ENCODE measurements around the gene DCDC2C.

The DCDC2C gene

DNA sequence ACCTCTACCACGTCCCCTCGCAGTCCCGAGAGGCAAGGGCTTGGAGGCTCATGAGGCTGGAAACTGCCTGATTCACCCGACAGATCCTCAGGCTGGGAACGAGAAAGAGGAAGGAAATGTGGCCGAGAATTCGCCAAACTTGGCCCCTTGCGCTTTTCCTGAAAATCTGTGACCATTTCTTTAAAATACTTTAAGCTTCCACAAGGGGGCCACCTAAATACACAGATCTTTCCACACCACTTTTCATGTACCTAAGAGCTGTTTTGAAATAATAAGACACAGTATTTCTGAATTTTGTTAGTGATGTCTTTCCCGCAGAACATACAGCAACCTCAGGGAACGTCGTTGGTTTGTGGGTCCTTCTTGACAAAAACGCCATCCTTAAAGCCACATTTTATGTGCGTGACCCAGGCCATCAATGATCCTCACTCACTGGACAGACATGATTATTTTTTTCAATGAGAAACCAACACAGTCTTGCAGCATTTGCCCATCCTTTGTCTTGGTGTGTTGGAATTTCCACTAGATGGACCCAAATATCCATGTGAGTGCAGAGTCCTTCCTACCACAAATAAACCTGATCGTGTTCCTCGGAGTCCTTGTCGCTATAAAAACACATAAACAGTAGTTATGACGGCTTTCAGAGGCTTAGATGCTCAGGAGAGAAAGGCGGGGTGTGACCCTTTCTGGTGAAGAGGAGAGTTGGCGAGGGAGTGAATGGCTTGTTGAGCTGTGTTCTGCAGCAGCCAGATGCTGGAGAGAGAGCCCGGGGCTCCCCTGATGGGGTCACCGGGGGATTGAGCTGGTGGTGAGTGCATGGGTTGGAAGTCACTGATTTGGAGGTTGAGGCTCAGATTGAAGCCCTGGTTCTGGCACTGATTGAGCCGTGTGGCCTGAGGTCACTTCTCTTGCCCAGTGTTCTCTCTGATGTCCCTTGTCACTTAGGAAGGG lies 25.0 kb downstream of the DCDC2C start:
- TF ChIP-seq, protein P1, sequence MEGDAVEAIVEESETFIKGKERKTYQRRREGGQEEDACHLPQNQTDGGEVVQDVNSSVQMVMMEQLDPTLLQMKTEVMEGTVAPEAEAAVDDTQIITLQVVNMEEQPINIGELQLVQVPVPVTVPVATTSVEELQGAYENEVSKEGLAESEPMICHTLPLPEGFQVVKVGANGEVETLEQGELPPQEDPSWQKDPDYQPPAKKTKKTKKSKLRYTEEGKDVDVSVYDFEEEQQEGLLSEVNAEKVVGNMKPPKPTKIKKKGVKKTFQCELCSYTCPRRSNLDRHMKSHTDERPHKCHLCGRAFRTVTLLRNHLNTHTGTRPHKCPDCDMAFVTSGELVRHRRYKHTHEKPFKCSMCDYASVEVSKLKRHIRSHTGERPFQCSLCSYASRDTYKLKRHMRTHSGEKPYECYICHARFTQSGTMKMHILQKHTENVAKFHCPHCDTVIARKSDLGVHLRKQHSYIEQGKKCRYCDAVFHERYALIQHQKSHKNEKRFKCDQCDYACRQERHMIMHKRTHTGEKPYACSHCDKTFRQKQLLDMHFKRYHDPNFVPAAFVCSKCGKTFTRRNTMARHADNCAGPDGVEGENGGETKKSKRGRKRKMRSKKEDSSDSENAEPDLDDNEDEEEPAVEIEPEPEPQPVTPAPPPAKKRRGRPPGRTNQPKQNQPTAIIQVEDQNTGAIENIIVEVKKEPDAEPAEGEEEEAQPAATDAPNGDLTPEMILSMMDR (IDR thresholded peaks at IDR 0.05; ENCODE audit: extremely low read depth, missing control alignments): peak; percentile 37
- peak; percentile 53 for DNase-seq (ENCODE audit: low spot score)

DNA sequence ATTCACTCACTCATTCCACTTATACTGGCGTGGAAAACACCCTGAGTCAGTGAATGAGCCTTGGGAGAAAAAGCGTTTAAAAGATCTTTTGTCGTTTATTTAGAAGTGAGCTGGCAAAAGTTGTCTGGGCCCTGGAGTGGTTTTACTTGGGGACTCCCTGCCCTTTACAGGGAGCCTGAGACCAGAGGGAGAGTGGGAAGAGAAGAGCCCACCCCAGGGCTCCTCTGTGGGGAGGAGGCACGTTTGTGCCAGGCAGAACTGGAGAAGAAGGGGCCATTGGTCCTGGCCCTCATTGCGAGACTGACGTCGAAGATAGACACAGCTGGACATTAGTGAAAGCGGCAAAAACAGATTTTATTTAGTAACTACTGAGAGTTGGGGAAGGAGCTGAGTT lies 25.7 kb downstream of the DCDC2C start:
- TF ChIP-seq, protein P1 (IDR thresholded peaks at IDR 0.05; ENCODE audit: extremely low read depth, missing control alignments): no peak
- no peak for DNase-seq (ENCODE audit: low spot score)

DNA sequence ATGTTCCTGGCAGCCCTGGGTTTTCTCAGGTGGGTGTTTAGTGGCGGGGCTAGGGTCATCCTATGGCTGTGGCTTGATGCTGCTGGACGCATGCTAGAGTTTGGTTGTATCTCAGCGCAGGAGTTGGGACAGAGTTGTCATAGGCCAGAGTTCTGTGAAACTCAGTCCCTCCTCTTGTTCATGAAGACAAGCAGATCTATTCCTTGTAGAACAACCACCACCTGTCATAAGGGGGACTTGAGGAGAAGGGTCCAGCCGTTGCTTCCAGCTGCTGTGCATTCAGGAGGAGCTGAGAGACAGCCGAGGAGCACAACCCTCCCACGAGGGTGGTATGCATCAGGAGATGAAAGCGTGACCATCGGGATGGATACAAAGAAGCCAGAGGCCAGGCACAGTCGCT lies 26.4 kb downstream of the DCDC2C start:
- DNase-seq (ENCODE audit: low spot score): no peak

DNA sequence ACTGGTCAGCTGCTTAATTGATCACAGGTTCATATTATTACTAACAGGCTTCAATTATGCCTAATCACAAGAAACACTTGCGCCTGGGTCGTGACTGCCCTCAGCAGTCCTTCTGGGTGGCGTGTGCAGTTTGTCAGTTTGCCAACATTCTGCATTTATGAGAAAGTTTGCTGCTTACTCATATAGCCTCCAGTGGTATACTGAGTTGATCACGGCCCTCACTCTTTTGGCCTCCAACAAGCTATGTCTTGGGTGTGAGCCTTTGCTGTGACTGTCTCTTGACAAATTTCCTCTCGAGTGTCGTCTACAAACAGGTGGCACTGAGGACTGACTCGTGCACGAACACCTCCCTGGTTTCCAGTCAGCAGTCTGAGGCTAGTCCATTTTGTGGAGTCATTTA lies 27.3 kb downstream of the DCDC2C start:
- TF ChIP-seq, protein P1 (IDR thresholded peaks at IDR 0.05; ENCODE audit: extremely low read depth, missing control alignments): no peak
- no peak for DNase-seq (ENCODE audit: low spot score)

More for the DNA sequence above, 26.4 kb downstream of the DCDC2C start:
- TF ChIP-seq, protein P1 (IDR thresholded peaks at IDR 0.05; ENCODE audit: extremely low read depth, missing control alignments): no peak

DNA sequence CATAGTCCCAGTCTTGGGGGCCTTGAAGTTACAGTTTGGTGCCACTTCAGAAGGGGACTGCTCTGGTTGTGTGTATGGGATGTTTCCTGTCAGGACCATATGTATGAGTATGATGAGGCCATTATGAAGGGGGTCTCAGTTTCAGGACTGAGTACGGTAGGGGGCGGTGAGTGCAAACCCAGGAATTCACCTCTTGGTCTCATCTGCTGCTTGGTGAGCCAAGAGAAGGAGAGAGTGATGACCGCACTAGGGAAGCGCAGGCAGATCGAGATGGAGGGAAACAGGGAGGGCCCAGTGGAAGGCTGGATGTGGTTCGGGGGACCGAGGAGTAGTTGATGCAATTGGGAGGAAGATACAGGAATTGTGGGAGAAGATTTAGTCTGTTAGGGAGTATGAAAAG lies 28.5 kb downstream of the DCDC2C start:
- no peak for DNase-seq (ENCODE audit: low spot score)
- TF ChIP-seq, protein P1 (IDR thresholded peaks at IDR 0.05; ENCODE audit: extremely low read depth, missing control alignments): no peak

DNA sequence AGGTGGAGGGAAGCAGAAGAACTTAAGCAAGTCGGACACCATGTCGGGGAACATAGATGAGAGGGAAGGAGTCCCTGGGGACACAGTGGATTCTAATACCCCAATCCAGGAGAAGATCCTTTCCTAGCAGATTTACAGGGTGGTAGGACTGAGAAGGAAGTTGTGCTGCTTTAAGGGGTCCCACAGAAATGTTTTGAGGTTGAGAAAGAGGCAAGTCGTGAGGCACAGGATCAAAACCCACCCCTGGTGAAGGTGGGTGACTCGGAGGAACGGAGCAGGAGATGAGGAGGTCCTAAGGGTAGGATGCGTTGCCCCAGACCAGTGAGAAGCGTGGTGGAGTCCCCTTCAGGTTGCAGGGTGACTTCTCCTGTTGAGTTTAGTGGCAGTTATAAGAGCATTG lies 32.7 kb downstream of the DCDC2C start:
- DNase-seq (ENCODE audit: low spot score): no peak
- TF ChIP-seq, protein P1 (IDR thresholded peaks at IDR 0.05; ENCODE audit: extremely low read depth, missing control alignments): no peak

DNA sequence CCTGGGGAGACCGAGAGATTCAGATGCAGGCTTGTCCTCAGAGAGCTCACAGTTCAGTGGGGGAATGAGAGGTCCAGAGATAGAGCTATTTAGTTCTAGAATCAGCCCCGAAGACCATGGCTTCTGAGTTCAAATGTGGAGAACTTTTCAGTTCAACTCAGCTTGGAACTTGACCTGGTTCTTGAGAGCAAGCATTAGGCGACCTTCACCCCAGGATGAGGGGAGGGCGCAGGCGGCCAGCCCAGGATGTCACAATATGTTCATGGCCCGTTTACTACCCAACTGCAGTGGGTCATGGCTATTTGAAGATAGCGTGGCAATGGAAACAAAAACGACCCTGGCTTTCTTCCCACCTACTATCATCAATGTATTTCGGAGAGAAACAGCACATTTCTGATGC lies 33.8 kb downstream of the DCDC2C start:
- DNase-seq (ENCODE audit: low spot score): no peak
- TF ChIP-seq, protein P1 (IDR thresholded peaks at IDR 0.05; ENCODE audit: extremely low read depth, missing control alignments): no peak
